SK-N-SH treated with all-trans-retinoic acid at 6 μM for 48 hours (cell line): ENCODE measurements around the gene HP1BP3.

Experiments used
- ARNTL ChIP-seq: fragments of 450-650 bp; formaldehyde crosslinking; IDR thresholded peaks from 2 replicates; pipeline ENCODE4 v1.5.0; 2020; ENCODE audit warnings: low read depth, mild to moderate bottlenecking, moderate library complexity, borderline replicate concordance
- GLIS3 ChIP-seq: fragments of 250-450 bp; sonication (Bioruptor Pico); IDR thresholded peaks from 2 replicates; pipeline ENCODE4 v1.5.0; 2020; ENCODE audit warnings: mild to moderate bottlenecking, moderate library complexity
- OSR1 ChIP-seq: fragments of 250-450 bp; sonication (Bioruptor Pico); IDR thresholded peaks from 2 replicates; pipeline ENCODE4 v1.8.0; 2022; ENCODE audit warnings: moderate library complexity, mild to moderate bottlenecking, inconsistent platforms
- POU6F1 ChIP-seq: fragments of 250-450 bp; sonication (Bioruptor Pico); IDR thresholded peaks from 2 replicates; pipeline ENCODE4 v1.8.0; 2021; ENCODE audit warnings: low read depth, mild to moderate bottlenecking, moderate library complexity, borderline replicate concordance
- SNAI2 ChIP-seq: fragments of 250-450 bp; sonication (Bioruptor Pico); IDR thresholded peaks from 2 replicates; pipeline ENCODE4 v1.5.0; 2020; ENCODE audit warnings: mild to moderate bottlenecking, moderate library complexity
- TCF4 ChIP-seq: fragments of 250-450 bp; sonication (Bioruptor Pico); IDR thresholded peaks from 2 replicates; pipeline ENCODE4 v1.8.0; 2021; ENCODE audit warnings: mild to moderate bottlenecking, moderate library complexity, borderline replicate concordance
- TOX ChIP-seq: fragments of 250-450 bp; sonication (Bioruptor Pico); IDR thresholded peaks from 2 replicates; pipeline ENCODE4 v1.8.0; 2021; ENCODE audit warnings: mild to moderate bottlenecking, moderate library complexity, borderline replicate concordance
- ZFP3 ChIP-seq: fragments of 250-450 bp; sonication (Bioruptor Pico); IDR thresholded peaks from 2 replicates; pipeline ENCODE4 v1.5.0; 2020; ENCODE audit warnings: mild to moderate bottlenecking, moderate library complexity
- ZNF565 ChIP-seq: fragments of 450-650 bp; formaldehyde crosslinking; conservative IDR thresholded peaks from 2 replicates; pipeline ENCODE4 v1.5.0; 2020; ENCODE audit warnings: low read depth, mild to moderate bottlenecking, moderate library complexity
- ZNF70 ChIP-seq: fragments of 450-650 bp; formaldehyde crosslinking; IDR thresholded peaks from 2 replicates; pipeline ENCODE4 v1.5.0; 2020; ENCODE audit warnings: mild to moderate bottlenecking, moderate library complexity
- TF ChIP-seq, protein P1 (sequence below): fragments of 250-450 bp; sonication (Bioruptor Pico); IDR thresholded peaks from 2 replicates; pipeline ENCODE4 v1.5.1; 2020; ENCODE audit warnings: low read depth, mild to moderate bottlenecking, moderate library complexity

GRCh38 chr1:20760322-20760721 is 26.8 kb downstream of the HP1BP3 start:
- no peak for TF ChIP-seq OSR1
- no peak for TF ChIP-seq ZFP3 (CRISPR knock-in tag)
- TF ChIP-seq TOX = no peak
- no peak for TF ChIP-seq ZNF70 (CRISPR knock-in tag)
- TF ChIP-seq POU6F1 (CRISPR knock-in tag) = no peak
- no peak for TF ChIP-seq ZNF565
- TF ChIP-seq, protein P1, sequence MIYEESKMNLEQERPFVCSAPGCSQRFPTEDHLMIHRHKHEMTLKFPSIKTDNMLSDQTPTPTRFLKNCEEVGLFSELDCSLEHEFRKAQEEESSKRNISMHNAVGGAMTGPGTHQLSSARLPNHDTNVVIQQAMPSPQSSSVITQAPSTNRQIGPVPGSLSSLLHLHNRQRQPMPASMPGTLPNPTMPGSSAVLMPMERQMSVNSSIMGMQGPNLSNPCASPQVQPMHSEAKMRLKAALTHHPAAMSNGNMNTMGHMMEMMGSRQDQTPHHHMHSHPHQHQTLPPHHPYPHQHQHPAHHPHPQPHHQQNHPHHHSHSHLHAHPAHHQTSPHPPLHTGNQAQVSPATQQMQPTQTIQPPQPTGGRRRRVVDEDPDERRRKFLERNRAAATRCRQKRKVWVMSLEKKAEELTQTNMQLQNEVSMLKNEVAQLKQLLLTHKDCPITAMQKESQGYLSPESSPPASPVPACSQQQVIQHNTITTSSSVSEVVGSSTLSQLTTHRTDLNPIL = no peak
- TF ChIP-seq GLIS3 (CRISPR knock-in tag) = no peak
- no peak for TF ChIP-seq TCF4 (CRISPR knock-in tag)
- no peak for TF ChIP-seq ARNTL
- TF ChIP-seq SNAI2 (CRISPR knock-in tag) = no peak
